KBM-7 (cell line): Measurements from ENCODE around the gene PPP1R37.
"Not testable (repeated sequence)": the region's sequence is repeated elsewhere in the genome, so short reads cannot be mapped to it uniquely, and the experiment has no call there.

ENCODE experiments used
- DNase-seq: peaks from one replicate; pipeline ENCODE4 v3.0.0-alpha.2; 2015
- in situ Hi-C: fragments of 300-500 bp; cut with MboI; formaldehyde crosslinking; loops from 2 replicates; pipeline ENCODE4 v1.14.3; 2020; ENCODE audit warnings: low sequenced_read_pairs, low pct_unique_long_range_greater_than_20kb, mixed read lengths

PPP1R37 gene

DNA sequence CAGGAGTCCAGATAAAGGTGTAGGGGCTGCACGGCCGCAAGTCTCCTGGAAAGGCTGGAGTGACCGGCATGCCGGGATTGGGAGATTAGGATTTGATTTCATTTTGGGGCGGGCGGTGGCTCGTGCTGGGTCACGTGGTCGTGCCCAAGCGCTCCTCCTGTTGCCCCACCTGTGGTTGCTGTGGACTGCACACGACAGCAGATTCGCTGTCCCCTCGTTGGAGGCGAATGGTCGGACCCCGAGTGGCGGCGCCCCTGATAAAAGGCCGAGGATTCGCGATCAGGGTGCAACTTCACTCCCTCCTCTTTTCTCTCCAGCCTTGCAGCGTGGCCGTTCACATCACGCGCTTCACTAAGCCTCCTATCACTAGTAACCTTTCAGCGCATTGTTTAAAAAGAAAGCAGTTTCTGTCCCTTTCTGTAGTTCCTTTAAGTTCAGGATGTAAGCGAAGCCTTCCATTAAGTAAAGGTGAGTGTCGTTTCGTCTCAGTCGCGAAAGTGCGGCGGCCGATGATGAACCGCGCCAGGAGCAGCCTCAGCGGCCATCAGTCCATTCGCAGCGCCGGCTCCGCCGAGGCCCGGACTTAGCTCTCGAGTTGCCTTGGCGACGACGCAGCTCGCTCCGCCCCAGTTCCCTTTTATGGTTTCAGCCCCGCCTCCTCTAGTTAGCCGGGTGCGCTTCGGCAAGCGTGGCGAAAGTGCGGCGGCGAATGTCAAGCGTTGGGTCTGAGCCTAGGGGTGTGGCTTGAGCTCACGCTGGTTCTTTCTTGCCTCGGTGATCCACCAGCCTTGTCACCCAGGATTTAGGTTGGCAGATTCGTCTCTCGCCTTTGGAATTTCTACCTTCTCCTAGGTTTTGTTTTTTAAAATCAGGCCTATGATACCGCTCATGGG, 1.7 kb upstream of the PPP1R37 start:
- peak; percentile 98 for DNase-seq
- in situ Hi-C loops, result no loop called here

DNA sequence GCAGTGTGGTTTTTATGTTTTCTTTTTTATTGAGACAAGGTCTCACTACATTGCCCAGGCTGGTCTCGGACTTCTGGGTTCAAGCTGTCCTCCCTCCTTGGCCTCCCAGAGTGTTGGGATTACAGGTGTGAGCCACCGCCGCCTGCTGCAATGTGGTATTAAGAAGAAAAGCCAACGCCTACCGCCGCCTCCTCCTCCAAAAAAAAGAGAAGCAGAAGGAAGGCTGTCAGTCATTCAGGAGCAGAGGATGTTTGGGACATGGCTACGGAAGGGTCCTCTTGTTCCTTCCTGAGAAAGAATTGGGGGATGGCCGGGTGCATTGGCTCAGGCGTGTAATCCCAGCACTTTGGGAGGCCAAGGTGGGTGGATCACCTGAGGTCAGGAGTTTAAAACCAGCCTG, 1.2 kb downstream of the PPP1R37 start:
- in situ Hi-C loops, result no loop called here
- no peak for DNase-seq

DNA sequence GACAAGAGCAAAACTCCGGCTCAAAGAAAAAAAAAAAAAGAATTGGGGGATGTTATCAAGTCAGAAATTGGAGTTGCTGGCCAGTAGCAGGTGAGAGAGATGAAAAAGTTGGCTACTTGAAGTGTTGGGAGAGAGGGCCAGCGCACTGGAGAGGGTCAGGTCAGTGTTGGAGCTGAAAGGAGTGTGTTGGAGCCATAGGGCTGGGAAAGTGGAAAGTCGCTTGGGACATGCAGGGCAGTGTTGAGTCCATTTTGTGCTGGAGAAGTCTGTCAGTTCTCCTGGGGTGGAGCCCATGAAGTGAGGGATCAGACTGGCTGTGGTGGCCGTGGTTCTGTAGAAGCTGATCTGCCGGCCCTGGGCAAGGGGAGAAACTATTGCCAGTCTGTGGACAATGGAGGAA, 1.7 kb downstream of the PPP1R37 start:
- no peak for DNase-seq
- in situ Hi-C loops, result no loop called here

DNA sequence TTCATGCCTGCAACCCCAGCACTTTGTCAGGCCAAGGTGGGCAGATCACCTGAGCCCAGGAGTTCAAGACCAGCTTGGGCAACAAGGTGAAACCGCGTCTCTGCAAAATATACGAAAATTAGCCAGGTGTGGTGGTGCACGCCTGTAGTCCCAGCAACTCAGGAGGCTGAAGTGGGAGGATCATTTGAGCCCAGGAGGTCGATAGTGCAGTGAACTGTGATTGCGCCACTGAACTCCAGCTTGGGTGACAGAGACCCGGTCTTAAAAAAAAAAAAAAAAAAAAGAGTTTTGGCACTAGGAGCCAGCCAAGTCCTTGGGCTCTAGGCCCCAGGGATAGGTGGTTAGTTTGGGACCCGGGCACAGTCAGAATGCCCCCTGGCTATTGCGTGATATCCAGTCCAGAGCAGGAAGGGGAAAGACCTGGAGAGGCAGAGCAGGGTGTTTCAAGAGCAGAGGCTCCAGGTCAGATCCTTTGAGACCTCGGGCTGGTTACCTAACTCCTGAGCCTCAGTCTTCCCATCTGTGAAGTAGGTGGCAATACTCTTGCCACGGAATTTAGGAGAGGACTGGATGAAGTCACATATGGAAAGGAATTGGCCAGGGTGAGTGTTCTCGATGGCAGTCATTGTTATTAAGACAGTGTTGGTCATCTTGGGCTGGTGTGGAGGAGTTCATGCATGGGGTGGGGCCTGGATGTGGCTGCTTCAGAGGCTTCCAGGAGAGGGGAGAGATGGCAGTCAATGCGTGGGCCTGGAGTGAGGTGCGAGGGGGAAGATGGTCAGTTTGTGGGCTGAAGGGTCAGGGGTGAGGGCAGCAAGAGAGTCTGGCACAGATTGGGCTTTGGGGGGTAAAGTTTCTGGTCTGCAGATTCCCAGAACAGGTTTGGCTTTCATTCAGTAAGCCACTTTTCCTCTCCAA, 2.8 kb downstream of the PPP1R37 start:
- in situ Hi-C loops, result no loop called here
- no peak for DNase-seq

DNA sequence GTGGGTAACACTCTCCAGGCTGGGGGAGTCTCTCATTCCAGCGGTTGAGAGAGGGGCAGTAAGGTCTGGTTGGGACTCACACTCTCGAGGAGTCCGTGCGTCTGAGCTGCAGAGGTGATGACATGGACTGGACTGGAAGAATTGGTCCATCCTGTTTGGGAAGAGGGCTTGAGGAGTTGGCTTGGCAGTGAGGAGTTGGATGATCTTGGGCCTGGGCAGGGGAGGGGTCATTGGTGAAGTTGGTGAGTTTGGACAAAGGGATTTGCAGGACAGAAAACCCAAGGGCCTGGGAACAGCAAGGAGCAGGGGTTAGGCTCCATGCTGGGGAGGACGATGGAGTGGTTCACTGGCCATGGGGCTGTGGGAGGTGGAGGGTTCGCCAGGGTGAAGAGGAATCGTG, 3.7 kb downstream of the PPP1R37 start:
- in situ Hi-C loops, result no loop called here
- DNase-seq, result no peak

DNA sequence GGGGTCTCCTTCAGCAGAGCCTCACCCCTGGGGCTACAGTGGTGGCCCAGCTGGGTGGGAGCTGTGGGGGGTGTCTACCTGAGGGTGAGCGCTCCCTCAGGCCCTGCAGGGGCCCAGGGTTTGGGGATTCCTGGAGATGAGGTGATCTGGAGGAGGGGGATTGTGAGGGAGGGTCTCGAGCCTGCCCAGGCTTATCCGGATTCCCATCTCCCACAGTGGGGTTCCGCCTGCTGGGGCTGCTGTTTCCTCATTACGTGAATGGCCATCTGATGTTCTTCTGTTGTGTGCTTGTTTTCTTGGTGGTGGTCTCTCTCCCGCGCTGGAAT, 4.4 kb downstream of the PPP1R37 start:
- in situ Hi-C loops, result no loop called here
- no peak for DNase-seq

DNA sequence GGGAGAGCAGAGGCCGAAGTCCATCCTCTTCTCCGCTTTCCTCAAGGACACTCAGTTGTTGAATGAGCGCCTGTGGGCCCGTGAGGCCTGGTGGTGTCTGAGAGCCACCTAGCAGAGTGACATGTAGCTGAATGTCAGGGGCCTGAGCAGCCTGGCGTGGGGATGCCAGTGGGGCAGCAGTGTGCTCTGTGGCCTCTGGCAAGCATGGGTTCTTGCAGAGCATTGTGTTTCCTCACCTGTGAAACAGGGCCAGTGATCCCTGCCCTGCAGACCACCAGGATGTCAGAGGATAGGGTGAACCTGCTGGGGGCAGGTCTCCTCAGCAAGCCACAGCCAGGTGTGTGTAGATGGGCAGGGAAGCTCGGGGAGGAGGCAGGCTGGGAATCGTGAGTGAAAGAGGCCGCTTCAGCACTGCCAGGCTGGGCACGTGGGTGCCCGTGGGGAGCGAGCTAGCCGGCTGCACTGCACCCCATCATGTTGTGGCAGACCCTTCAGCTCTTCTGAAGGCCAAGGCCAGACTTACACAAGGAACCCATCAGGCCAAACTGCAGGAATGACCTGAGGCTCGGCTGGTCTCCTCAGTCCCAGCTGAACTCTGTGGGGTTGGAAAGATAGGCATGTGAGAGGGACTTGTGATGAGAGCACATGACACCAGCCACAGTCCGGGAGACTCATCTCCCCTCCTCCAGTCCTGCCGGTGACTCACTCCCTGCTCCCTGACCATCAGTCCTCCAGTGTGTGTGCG, 5.0 kb downstream of the PPP1R37 start:
- in situ Hi-C loops, result no loop called here
- DNase-seq, result no peak

DNA sequence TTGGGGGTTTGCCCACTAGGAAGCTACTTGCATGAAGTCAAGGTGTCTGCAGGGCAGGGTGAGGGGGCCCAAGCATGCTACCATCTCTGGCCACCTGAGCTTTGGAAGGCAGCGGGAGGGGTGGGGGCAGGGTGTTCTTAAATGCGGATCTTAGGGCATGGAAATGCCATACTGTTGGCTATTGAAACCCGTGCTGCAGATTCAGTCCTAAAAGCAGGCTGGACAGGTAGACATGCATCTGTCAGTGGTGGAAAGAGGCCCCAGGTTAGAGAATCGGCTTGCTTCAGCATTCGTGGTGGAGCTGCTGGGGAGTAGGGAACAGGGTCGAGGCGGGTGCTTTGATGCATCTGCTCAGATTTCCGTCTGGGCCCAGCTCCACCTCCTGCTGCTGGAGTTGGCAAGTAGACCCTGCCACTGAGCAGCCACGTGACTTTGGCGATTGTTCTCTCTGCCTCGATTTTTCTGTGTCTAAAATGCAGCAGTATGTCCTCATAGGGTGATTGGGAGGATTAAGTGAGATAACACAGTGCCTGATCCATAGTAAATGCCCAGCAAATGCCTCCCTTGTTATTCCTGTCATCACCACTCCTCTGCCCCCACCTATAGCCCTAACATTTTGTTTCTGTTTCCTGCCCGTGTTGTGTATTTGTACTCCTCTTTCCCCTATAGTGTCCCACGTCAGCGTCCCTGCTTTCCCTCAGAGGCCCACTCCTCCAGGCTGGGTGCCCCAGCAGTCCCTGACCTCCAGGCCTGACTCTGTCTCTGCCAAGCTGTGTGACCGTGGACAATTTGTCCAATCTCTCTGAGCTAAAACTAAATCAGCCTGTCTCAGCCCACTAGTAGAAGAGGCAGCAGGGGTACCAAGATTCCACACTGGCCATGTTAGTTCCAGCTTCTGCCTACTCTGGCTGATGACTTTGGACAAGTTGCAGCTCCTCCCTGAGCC, 5.8 kb downstream of the PPP1R37 start:
- no peak for DNase-seq
- in situ Hi-C loops, result no loop called here

DNA sequence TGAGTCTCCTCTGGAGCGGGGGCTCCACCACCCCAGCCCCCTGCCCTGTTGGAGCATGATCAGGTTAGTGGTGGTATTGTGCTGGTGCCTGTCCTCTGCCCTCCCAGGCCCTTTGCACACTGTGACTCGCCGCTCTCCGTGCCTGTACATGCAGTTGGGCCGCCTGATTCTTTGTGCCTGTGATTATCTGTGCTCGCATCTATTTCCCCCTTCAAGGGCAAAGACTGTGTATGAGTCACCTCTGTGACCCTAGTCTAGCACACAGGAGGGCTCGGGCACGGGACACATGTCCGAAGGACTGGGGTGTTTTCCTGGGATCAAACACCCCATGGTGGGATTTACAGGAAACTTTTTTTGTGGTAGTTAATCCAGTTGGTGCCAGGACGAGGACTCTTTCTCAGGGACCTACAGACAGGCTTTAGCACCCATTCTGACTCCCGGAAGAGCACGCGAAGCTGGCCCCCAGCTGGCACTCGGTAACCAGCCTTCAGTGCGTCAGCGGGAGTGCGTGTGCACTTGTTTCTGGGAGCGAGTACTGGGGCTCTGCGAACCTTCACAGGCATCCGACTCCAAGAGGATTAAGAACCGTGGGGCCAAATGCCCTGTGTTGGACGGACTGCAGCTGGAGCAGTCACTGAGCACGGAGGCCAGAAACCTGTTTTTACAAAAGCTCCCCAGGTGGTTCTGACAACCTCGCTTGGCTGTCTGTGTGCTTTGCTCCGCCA, 6.7 kb downstream of the PPP1R37 start:
- in situ Hi-C loops, result no loop called here
- DNase-seq, result no peak

DNA sequence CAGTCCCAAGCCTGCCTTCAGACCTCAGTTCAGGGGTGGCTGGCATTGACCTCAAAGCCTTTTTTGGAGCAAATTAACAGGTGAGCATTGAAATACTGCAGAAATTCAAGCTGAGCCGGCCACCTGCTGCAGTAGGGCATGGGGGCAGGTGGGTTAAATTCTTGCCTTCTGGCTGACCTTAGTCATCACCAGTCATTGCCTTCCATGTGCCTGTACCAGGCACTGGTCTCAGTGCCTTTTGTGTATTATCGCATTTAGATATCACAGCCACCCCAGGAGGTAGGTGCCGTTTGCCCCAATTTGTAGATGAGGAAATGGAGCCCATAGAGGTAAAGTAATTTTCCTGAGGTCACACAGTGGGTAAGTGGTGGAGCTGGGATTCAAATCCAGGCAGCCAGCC, 7.2 kb downstream of the PPP1R37 start:
- no peak for DNase-seq
- in situ Hi-C loops, result no loop called here

DNA sequence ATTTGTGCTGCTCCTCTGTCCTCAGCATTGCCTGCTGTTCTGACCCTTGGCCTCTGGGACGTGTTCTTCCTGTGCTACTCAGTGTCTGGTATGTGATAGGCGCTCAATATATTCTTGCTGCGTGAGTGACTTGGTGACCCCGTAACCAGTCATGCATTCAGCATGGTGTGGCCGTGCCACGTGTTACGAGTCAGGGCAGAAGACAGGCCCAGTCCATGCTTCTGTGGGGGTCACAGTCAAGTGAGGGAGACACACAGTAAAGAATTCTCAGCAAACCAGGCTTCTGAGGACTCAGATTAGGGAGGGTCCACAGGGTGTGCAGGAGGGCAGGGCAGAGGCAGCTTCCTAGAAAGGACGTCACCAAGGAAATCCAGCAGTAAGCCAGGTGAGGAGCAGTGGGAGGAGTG, 7.9 kb downstream of the PPP1R37 start:
- in situ Hi-C loops, result no loop called here
- DNase-seq, result no peak

DNA sequence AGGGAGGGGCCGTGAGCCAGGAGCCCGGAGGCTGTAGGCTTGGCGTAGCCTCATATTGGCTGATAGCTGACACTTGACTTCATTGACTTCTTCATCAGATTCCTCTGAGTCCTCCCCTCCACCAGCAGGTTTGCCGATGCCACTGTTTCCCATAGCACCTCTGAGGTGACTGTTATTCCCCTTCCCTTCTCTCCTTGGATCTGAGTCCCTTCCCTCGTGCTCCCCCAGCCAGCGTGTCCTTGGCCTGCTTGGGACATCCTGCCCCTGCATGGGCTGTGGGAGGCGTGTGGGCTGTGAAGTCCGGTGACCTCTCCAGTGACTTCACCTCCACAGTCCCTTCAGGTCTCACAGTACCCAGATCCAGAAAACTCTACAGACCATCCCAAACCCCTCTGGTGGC, 8.8 kb downstream of the PPP1R37 start:
- in situ Hi-C loops, result no loop called here

DNA sequence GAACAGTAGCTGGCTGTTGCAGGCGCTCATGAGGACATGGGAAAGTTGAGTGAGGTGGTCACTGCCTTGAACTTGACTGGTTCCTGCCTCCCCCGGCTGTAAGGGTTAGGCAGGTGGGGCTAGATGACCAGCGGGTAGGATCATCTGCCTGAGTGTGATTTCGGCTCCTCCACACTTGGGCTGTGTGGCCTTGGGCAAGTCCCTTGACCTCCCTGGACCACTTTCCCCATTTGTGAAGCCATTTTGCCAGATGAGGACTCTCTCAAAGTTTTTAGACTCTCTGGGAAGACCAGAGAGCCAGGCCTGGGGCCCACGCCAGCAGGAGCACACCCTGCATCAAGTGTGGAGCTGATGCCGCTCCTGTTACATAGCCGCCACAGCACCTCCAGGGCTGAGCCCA, 9.5 kb downstream of the PPP1R37 start:
- in situ Hi-C loops, result no loop called here
- DNase-seq, result no peak

More for the DNA sequence above, 8.8 kb downstream of the PPP1R37 start:
- DNase-seq, result no peak

DNA sequence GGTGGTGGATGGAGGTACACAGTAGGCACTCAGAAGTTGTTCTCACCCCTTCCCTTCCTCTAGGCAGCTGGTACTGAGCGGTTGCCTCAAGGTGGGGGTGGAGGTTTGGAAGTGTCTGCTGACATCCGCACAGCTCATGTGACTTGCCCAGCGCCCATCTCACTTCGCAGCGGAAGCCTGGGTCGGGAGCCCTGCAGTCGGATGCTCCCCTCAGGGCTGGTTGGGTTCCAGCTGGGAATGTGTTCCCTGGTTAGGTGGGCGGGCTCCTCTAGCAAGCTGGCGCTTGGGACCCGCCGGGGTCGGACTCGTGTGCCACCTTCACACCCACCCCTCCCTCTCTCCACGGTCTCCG, 10.2 kb downstream of the PPP1R37 start:
- in situ Hi-C loops, result no loop called here
- DNase-seq, result no peak

DNA sequence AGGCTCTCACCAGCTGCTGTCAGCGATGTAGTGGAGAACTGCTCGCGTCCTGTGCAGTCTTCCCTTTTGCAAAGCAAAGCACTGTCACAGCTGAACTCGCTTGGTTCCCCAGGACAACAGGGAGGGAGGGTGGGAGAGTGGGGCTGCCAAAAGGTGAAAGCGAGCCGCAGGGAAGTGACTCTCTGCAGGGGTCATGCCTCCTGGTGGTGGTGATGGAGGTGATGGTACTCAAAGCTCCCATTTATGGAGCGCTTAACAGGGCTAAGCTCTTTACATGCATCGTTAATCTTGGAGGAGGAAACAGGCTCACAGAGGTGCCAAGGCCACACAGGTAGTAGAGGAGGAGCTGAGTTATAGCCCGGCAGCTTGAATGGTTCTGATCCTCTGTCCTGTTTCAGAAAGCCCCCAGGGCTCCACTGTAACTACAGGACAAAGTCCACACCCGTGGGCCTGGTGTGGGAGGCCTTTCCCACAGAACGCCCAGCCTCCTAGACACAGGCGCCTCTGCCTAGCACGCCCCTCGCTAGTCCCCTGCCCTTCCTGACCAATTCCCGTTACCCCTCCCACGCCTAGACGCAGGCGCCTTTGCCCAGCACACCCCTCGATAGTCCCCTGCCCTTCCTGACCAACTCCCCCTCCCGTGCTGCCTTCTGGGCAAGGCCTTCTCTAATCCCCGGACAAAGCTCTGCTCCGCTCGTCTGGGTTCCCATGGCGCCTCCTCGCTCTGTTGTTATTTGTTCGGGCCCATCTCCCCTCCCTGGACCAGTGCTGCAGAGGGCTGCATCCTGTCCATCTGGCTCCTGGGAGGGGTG, 10.7 kb downstream of the PPP1R37 start:
- in situ Hi-C loops, result no loop called here
- DNase-seq, result no peak

DNA sequence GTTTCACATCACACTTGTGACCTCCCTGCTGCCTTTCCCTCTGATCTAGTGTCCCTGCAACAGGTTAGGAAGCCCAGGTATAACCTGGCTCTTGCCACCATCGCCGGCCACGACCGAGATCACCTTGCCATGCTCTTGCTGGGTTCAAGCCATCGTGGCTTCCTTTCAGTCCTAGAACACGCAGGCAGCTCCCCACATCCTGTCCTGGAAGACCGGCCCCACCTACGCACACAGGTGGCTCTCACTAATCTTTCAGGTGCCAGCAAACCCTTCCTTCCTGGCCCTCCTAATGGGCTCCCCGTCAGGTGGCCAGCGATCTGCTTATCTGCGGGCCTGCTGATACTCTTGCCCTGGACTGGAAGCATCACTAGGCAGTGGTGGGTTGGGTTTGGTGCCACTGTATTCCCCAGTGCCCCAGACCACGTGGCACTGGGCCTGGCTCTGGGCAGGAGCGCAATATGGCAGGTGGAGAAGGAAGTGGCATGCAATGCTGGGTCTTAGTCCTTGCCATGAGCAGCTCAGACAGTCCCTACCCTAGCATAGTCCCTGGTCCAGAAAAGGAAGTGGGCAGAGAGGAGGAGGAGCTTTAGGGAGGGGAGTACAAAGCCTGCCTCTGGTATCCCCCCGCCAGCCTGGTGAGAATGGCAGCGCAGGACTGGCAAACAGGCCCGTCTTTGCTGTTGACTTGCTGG, 11.8 kb downstream of the PPP1R37 start:
- in situ Hi-C loops, result no loop called here
- DNase-seq, result no peak

DNA sequence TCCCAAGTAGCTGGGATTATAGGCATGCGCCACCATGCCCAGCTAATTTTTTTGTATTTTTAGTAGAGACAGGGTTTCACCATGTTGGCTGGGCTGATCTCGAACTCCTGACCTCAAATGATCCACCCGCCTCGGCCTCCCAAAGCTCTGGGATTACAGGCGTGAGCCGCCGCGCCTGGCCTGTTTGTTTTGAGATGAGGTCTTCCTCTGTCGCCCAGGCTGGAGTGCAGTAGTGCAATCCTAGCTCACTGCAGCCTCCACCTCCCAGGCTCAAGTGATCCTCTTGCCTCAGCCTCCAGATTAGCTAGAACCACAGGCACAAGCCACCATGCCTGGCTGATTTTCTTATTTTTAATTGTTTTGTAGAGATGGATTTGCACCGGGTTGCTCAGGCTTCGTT, 13.4 kb downstream of the PPP1R37 start:
- DNase-seq, in situ Hi-C loops: not testable (repeated sequence)
